ENCODE results near the gene MARCKS.
"Not testable (repeated sequence)": the region's sequence is repeated elsewhere in the genome, so short reads cannot be mapped to it uniquely, and the experiment has no call there.

MARCKS gene

DNA sequence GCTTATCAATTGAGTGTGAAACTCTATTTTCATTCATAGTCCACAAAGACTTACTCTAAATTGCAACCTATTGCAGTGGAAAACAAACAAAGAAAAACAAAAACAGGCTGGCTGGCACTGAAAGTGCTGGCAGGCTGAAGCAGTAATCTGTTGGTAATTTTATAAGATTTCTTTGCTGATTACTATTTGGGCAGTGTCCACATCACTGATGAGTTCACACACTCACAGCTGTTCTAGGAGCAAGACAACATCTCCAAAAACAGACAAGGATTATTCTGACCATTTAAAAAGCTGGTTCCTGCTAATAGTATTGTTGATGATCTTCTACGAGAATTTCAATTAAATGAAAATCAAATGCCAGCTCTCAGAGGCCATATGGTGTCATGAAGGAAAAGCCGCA, 26.9 kb downstream of the MARCKS start:
- DNase-seq (ENCODE audit: low spot score) = no peak

DNA sequence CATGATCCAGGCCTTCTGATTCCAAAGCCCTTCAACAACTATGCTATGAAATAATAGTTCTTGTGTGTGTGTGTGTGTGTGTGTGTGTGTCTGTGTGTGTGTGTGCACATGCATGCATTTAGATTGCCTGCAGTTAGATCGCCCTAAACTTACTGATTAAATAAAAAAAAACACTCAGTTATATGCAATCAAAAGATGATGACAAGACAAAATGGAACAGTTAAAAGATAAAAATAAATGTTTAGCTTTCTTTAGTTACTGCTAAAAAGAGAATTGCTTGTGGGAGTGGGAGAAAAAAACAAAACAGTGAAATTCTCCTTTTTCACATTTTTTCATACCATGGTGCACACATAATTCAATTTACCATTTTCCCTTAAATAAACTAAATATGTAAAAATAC, 29.4 kb downstream of the MARCKS start:
- DNase-seq (ENCODE audit: low spot score) = no peak

DNA sequence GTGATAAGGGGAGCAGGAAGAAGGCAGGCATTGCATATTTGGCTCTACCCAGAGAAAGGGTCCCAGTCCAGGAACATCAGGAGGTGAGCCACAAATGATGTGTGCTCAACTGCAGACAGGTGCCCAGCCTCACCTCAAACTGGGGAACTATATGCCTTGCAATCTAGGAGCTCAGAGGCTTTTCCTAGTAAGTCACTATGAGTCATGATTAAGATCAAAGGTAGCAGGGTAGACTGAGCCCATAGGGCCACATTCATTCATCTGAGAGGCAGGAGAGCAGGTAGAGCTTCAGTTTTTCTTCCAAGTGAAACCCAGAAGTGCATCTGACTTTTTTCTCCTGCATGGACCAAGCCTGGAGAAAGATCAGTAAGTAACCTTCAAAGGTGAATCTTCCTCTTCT, 31.3 kb downstream of the MARCKS start:
- DNase-seq (ENCODE audit: low spot score) = no peak

DNA sequence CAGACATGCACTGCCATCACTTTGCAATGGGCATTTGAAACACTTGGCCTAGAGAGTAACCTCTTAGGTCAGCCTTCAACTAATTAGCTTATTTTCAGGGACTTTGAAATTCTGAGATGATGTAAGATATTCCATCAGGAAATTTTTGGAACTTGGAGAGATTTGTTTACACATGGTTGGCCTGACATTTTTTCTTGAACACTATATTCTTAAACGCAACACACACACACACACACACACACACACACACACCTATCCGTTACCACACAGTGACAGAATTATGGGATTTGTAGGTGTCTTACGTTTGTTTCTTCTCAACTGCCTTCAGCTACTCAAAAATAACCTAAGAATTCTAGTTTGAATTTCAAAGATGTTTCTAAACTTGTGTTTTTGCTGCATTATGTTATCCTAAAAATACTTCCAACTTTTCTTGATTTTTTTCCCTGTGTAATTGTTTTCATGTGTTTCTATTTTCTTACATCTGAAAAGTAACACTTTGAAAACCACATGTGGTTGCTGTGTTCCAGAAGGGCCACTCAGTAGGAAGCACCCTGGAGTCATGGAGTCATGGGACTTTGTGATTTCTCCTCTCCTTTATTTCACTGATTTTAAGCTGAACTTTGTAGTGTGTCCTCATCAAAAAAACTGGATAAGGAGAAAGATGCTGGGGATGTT, 31.9 kb downstream of the MARCKS start:
- DNase-seq (ENCODE audit: low spot score) = no peak

DNA sequence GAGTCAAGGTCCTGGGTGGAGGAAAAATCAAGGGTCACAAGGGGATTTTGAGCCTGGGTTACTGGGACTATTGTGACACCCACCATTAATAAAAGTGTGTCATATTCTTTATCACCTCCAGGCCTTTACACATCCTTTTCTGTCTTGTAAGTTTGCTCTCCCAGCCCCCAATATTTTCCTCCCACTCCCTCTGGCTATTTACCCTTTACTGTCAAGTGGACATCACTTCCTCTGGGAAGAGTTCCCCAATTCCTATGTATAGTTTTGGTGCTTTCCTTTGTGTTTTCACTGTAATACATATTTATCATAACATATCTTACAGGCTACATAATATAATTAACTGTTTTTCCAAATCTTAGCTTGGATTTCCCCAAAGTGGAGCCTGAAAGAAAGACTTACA, 36.3 kb downstream of the MARCKS start:
- DNase-seq (ENCODE audit: low spot score) = no peak

DNA sequence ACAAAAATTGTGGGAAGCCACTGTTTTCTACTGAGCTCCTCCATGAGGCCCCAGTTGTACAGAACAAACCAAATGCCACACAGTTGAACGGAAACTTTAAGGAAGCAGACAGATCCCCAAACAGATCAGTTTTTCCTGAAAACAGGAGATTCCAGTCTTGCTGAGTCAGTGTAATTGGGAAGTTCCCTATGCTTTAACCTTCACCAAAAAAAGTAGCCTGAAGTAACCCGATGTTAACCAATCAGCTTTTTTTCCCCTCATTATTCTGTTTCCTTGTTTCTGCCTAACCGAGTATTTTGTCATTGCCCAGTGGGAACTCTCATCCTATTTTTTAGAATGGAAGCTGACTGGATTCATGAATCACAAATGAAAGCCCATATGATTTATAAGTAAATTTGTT, 36.7 kb downstream of the MARCKS start:
- DNase-seq (ENCODE audit: low spot score) = no peak

DNA sequence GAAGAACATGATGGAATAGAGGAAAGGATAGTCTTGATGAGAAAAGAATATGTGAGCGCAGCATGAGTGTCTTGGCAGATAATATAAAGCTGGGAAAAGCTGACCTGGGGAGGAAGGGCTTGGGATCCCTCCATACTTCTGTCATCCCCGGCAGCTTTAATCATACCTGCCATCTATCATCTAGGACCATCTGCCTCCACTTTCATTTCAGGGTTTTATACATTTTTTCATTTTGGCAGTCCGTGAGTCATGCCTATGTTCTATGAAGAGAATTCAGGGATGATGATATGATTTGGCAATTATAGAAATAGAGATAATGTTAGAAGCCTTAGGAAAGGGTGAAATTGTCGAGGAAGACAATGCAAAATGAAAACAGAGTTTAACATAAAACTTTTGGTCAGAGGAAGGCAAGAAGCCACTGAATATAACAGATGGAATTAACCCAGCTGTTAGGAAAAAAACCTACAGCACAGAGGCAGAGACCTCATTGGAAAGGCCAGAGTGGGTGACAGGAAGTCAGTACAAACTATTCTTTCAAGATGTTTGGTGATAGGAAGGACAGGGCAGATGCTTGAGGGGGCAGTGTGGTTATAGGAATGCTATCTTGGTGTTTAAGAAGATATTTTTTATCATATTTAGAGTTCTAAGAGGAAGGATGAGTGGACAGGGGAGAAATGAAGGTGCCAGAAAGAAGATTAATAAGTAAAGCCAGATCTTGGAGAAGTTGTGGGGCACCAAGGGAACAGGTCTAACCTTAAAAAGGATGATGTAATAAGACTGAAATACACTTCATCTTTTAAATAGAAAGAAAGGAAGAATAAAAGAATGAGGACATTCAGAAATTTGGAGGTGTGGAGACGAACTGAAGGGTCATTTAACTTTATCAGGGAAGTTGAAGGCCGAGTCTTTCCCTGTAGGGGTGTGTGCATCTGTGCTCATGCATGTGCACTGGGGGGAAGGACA, 37.8 kb downstream of the MARCKS start:
- no peak for DNase-seq (ENCODE audit: low spot score)

DNA sequence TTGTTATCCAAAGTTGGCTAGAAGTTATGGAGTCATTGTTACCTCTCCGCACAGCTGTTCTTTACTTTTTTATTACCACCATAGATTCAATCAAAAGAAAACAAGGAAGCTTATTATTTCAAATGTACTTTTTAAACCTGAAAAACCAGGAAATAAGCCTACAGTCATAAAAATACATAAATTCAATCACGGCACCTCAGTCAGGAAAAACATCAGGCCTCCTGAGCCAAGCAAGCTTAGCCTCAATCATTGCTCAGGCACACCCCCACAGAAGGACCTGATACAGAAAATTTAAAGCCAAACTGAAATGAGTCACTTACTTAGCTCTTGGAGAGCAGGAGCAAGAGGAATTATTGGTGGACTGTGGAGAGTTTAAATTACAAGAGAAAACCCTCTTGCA, 44.3 kb downstream of the MARCKS start:
- peak; percentile 48 for DNase-seq (ENCODE audit: low spot score)

DNA sequence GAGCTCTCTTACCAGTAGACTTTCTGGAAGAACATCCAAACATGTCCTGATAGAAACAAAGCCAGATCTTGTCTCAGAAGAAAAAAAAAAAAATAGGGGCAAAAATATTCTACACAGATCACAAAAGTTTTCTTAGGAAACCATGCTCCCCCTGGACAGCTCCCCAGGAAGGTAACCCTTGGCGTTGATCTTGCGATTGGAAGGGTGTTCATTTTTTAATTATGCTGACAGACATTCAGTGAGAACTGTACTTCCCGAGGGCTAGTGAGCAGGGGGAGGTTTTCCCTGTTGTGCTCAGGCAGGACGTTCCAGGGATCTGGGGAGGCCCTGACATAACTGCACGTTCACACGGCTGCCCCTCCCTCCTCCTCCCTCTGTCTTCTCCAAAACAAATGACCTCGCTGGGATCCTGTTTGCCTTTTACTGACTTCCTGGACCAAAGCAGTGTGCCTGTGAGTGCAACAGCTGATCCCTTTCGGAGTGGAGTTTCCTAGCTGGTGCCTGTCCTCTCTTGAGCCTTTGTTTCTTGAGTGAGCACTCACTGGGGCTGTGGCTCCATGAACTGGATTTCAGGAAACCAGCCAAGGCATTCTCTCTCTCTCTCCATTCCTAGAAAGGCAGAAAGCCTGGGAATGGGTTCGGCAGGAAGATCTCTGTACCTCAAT, 46.7 kb downstream of the MARCKS start:
- DNase-seq (ENCODE audit: low spot score) = peak; percentile 3

DNA sequence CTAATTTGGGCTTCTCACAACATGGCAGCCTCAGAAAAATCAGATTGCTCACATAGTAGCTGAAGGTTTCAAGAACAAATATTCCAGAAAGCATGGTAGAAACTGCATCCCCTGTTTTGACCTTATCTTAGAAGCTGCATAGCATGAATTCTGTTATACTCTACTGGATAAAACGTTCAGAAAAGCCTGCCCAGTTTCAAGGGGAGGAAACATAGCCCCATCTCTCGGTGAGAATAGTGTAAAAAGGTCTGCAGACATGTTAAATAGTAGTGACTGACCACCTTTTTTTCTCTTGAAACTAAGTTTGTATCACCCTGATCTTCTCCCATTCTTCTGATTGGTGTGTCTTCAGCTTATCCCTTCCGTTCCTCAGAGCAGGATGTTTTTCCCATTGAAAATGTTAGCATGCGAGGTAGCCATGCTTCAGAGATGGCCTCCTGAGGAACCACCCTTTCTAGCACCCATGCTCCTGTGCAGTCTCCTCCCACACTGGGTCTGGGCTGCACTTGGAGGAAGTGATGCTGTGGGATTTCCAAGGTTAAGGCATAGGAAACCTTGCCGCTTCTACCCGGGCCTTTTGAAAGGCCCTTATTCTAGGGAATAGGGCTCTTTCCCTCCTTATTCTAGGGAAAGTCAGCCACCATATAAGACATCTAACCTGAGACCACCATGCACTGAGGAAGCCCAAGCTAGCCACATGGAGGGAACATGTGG, 50.1 kb downstream of the MARCKS start:
- no peak for DNase-seq (ENCODE audit: low spot score)

DNA sequence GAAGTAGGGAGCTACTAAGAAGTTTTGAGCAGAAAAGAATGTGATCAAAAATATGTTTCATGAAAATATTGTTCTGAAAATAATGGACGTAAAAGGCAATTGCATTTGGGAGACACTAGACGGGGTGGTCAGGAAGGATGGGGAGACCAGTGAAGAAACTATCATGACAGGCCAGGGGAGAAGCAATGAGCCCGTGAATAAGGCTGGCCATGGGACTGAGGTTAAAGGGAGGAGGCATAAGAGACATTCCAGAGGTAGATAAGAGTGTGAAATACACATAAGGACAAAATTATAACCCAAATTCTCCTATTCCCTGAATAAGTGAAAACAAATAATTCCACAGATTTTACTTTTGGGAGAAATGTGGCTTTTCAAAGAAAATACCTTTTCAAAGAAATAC, 51.7 kb downstream of the MARCKS start:
- DNase-seq (ENCODE audit: low spot score) = no peak

DNA sequence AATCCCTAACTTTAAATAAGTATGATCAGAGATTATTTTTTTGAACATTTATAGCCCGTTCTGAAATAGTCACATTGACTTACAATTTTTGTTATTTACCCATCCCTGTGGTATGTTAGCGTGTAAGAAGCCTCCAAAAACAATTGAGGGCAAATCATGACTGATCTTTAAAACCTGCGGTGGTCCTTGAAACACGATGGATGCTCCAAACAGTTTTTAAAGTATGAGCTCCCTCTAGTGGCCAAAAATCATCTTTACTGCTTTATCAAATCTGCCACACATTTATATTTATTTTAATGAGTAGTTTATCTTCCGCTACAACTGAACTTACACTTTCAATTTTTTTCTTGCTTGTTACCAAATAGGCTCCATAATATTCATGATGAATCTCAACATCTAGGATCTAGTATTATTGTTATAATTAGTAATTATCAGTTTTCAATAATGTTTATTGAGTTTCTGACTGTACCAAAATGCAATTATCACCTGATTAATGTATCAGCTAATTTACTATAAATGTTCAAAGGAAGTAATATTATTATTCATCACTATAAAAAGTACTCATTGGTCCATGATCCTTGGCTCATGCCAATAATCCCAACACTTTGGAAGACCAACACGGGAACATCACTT, 52.2 kb downstream of the MARCKS start:
- peak; percentile 72 for DNase-seq (ENCODE audit: low spot score)

DNA sequence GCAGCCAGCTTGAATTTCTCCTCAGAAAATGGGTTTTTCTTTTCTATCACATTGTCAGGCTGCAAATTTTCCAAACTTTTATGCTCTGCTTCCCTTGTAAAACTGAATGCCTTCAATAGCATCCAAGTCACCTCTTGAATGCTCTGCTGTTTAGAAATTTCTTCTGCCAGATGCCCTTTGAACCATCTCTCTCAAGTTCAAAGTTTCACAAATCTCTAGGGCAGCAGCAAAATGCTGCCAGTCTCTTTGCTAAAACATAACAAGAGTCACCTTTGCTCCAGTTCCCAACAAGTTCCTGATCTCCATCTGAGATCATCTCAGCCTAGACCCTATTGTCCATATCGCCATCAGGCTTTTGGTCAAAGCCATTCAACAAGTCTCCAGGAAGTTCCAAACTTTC, 53.1 kb downstream of the MARCKS start:
- DNase-seq (ENCODE audit: low spot score) = not testable (repeated sequence)

All from AG08395 (cell line).